ENCODE results near the gene PPIF.

The PPIF gene

GRCh38 chr10:79347226-79347893 lies at the start of gene PPIF:
Gene PPIF, plus strand, starts transcription at chr10:79347469. Its CDS starts 80 bp downstream, at chr10:79347549.
- peak; percentile 97 for DNase-seq (ENCODE audit: low spot score)

DNA sequence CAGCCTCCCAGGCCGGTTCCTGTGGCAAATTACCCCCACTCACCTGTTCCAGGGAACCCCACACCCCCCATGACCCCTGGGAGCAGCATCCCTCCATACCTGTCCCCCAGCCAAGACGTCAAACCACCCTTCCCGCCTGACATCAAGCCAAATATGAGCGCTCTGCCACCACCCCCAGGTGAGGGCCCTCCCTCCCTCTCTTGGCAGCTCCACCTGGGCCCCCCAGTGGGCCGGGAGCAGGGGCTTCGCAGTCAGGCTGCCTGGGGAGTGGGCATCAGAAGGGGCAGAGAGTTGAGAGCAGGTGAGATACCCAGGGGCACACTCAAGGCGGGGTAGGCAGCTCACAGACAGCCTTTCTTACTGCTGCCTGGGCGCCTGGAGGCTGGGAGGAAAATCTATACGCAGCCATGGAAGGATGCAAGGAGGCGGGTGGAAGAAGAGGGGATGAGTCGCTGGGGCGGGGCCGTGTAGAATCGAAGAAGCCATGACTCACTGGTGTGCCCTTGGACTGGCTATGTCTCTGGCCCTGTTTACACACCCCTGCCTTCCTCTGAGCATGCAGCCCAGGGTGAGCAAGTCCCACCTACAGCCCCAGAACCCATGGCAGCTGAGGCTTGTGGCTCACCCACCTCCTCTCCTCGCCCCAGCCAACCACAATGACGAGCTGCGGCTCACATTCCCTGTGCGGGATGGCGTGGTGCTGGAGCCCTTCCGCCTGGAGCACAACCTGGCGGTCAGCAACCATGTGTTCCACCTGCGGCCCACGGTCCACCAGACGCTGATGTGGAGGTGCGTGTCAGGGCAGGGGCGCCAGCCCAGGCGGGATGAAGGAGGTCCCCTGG lies 48.6 kb upstream of the PPIF start:
- peak; percentile 96 for DNase-seq (ENCODE audit: low spot score)

GRCh38 chr10:79299397-79300241 lies 47.6 kb upstream of the PPIF start:
- peak; percentile 95 for DNase-seq (ENCODE audit: low spot score)

GRCh38 chr10:79300711-79301110 lies 46.6 kb upstream of the PPIF start:
- no peak for DNase-seq (ENCODE audit: low spot score)

- no peak for DNase-seq (ENCODE audit: low spot score)
These were observed 45.3 kb upstream of the PPIF start for GRCh38 chr10:79301754-79302530.

DNA sequence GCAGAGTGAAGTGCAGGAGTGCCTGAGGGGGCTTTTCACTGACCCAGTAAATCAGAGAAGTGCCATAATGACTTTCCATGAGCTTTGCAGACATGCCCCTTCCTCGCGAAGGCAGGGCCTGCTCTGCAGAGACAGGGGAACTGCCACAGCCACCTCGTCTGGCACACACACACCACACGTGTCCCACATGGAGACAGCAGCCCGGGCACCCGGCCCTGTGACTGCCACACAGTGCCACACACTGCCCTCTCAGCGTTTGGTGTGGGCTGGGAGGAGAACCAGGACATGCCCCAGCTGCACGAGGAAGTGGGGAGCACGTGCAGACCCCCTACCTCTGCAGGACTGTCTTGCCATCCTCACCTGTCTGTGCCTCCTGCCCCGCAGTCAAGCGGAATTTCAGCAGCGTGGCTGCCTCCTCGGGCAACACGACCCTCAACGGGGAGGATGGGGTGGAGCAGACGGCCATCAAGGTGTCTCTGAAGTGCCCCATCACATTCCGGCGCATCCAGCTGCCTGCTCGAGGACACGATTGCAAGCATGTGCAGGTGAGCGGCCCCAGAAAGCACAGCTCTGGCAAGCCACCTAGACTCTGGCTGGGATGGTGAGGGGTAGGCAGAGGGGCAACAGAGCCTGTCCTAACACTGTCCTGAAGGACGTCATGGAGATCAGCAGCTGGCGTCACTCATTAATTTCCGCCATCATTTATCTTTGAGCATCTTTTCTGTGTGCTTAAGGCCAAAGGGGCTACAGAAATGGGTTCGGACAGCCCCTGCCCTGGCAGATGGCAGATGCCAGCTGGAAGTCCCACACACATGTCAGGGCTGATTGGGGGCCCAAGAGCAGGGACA lies 43.4 kb upstream of the PPIF start:
- DNase-seq (ENCODE audit: low spot score): no peak

DNA sequence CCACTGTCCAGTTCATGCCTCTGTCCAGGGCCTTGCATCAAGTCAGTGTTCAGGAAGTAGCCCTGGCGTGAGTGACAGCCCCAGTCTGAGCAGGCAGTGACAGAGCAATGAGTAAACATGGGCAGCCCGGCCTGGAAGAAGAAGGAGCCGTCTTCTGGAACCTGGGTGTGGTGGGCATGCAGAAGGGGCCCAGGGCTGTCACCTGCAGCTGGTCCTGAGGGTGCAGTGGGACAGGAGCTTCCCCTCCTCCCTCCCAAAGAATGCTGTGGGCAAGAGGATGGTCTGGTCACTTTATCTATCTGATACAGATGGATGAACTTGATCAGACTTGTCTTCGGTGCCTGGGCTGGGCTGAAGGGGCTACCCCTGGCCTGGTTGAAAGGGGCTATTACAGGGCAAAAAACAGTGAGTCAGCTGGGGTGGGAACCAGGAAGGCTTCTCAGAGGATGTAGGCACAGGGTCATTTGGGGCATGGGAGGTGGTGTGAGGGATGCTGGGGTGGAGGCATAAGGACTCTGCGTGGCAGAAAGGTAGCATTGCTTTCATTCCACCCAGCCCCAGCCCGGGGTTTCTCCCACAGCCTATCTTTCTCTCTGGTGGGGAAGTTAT lies 42.7 kb upstream of the PPIF start:
- no peak for DNase-seq (ENCODE audit: low spot score)

- no peak for DNase-seq (ENCODE audit: low spot score)
These were observed 41.8 kb upstream of the PPIF start for GRCh38 chr10:79305515-79305914.

DNA sequence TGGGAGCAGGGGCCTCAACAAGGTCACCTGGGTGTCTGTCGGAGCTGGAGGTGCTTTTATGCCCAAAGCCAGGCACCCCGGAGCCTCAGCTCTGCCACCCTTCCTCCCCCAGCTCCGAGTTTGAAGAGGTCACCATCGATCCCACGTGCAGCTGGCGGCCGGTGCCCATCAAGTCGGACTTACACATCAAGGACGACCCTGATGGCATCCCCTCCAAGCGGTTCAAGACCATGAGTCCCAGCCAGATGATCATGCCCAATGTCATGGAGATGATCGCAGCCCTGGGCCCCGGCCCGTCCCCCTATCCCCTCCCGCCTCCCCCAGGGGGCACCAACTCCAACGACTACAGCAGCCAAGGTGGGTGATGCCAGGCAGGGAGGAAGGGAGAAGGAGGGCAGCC lies 41.3 kb upstream of the PPIF start:
- no peak for DNase-seq (ENCODE audit: low spot score)

GRCh38 chr10:79306644-79307220 lies 40.5 kb upstream of the PPIF start:
- DNase-seq (ENCODE audit: low spot score): no peak

- DNase-seq (ENCODE audit: low spot score): no peak
These were observed 39.3 kb upstream of the PPIF start for GRCh38 chr10:79308016-79308415.

- no peak for DNase-seq (ENCODE audit: low spot score)
These were observed 38.2 kb upstream of the PPIF start for GRCh38 chr10:79308969-79309665.

DNA sequence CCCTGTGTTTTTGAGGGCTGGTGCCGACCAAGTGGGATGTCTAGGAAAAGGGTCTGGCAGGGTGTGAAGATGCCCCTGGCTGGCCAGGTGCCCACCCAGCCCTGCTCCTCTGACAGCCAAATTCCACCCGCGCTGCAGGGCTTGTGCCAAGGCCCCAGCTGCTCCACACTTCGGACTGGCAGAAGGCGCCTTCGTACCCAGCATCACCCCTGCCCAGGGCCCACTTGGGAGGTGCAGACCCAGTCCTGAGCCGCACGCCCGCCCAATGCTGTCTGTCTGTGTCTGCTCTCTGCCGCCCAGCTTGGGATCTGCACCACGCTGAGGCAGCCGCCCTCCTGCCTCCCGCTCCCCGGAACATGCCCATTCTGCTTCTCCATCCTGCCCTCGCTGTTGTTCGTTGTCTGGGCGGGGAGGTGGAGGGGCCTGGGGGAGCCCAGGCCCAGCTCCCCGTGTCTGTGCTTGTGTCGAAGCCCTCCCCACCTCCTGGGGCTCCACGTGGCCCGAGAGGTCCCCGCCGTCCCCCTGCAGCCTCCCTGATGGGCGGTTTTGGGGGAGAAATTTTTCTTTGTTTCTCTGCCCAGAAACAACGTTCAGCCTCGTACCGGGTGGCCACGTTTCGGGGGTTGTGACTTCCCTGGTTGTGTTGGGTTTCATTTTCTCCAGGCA lies 36.9 kb upstream of the PPIF start:
- no peak for DNase-seq (ENCODE audit: low spot score)

- DNase-seq (ENCODE audit: low spot score): no peak
These were observed 36.2 kb upstream of the PPIF start for GRCh38 chr10:79310911-79311573.

DNA sequence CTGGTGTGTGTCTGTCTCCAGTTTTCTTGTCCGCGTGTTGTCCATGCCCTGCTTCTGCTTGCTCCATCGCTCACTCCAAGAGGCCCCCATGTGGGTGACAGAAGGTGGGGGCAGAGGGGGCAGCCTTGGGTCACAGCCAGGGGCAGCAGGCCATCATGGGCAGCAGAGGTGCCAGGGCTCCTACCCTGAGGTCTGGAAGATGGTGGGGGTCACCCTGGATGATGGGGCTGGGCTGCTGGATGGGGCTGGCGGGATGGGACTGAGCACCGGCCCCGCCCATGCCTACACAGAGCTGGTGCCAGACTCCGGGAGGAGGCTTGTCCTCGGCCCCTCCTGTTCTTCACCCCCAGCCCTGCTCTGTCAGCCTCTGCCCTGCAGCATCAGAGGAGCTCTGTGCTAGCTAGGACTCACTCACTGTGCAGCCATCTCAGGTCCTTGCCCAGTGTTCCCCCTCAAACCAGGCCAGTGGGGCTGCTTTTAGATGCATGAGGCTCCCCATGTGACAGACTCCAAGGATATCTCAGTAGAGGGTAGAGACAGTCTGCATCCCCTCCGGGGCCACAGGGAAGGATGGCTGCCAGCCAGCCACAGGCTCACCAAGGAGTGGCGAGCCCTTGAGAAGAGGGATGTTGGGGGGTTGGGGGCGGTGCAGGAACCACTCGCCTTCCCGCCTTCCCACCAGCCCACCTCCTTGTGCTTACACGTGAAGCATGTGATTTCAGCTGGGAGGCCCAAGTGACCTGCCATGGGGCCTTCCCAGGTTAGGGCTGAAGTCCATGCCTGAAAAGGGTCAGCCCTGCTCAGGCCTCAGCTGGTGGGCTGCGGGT lies 35.5 kb upstream of the PPIF start:
- no peak for DNase-seq (ENCODE audit: low spot score)

- no peak for DNase-seq (ENCODE audit: low spot score)
These were observed 34.6 kb upstream of the PPIF start for GRCh38 chr10:79312601-79313187.

DNA sequence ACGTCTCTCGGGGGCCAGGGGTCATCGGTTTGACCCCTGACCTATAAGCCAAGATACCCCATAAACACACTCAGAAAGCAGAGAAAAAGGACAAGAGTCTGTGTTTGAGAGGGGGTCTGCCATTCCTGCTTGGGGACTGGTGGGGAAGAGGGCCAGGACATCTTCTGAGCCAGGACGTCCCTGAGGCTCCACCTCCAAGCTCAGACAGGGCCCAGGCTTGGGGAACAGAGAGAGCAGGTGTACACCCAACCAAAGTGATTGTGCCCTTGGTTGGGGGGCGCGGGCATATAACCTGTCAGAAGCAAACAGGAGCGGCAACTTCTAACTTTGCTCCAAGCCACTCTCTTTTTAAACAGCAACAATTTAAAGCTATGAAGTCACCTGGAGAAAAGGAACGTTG lies 33.9 kb upstream of the PPIF start:
- no peak for DNase-seq (ENCODE audit: low spot score)
